Activated B cell treated with CpG ODN at 0.5 μM for 24 hours (primary cell): ENCODE results near the gene GPR31. TPM values are rescaled to one million over a fixed set of nuclear protein-coding genes. Genes with fewer than 3 reads are reported as not detected.
A peak's percentile ranks its signal among the peaks of the same experiment; 100 is the strongest.

Experiments
- ATAC-seq: fragments of 200-7000 bp; cut with Tn5 transposase; one replicate; pipeline ENCODE4 v1.10.0; 2021; ENCODE audit warnings: low read depth, mild to moderate bottlenecking, moderate library complexity
- CTCF ChIA-PET: fragments of 350-600 bp; sonication (Branson Sonifier 250); formaldehyde crosslinking; loops from one replicate; lab custom pipeline; 2021; ENCODE audit warnings: antibody characterized with exemption; lab: Charles Lee
- POLR2A ChIA-PET: fragments of 350-600 bp; sonication (Branson Sonifier 250); formaldehyde crosslinking; loops from one replicate; lab custom pipeline; 2021; ENCODE audit warnings: antibody characterized with exemption; lab: Charles Lee
- DNase-seq: peaks from one replicate; pipeline ENCODE4 v3.0.0; 2022
- H3K27ac Mint-ChIP-seq: one replicate; pipeline ENCODE4 v1.8.0; 2020; ENCODE audit warnings: mixed read lengths
- H3K27me3 Mint-ChIP-seq: one replicate; pipeline ENCODE4 v1.8.0; 2021; ENCODE audit warnings: mixed read lengths
- H3K36me3 Mint-ChIP-seq: one replicate; pipeline ENCODE4 v1.8.0; 2021; ENCODE audit warnings: low read depth, mixed read lengths
- H3K4me1 Mint-ChIP-seq: one replicate; pipeline ENCODE4 v1.8.0; 2021; ENCODE audit warnings: mixed read lengths
- H3K4me3 Mint-ChIP-seq: one replicate; pipeline ENCODE4 v1.8.0; 2020; ENCODE audit warnings: mild to moderate bottlenecking, mixed read lengths
- H3K9me3 Mint-ChIP-seq: one replicate; pipeline ENCODE4 v1.8.0; 2020; ENCODE audit warnings: mixed read lengths
- intact Hi-C: fragments of 100-400 bp; cut with micrococcal nuclease; formaldehyde crosslinking; loops from one replicate; pipeline ENCODE4 v1.15.1; 2024
- total RNA-seq: library from RNA; stranded (reverse); gene quantifications from 2 replicates; pipeline ENCODE4 v1.2.3, GENCODE V29; 2022
- TF ChIP-seq, protein P1 (sequence below): fragments of 200-600 bp; IDR thresholded peaks from one replicate; pipeline ENCODE4 v1.8.0; 2022; ENCODE audit warnings: antibody characterized with exemption, mild to moderate bottlenecking

Gene GPR31
- total RNA-seq, 1 donor from 2014 or later: not detected

DNA sequence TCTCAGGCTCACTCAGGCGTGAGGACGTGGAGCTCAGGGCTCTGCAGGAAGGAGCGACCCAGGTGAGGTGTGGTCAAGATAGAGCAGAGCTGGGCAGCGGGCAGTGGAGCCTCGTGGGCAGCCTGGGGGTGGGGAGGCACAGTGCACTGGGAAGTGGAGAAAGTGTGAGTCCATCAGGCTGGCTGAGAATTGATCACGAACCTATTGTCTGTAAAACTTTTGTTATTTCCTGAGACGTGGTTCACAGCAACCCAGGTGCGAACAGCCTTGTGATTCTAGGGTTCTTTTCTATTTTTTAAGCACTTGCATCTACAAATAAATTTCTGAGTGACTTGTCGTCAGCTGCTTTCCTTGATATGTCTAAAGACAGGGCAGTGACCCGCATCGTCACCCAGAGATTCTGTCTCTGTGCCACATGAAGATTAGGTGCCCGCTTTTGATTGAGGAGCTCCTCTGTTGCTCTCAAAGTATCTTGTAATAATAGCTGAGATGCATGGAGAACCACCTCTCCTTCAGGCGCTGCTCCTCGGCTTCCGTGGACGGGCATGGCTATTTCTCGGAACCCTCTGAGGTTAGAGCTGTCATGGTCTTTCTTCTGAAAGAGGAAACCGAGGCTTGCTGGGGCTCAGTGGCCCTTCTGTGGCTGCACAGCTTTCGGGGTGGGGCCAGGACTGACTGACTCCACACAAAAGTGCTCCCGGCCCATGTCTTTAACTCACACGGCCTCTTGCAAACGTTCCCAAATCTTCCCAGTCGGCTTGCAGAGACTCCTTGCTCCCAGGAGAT is 35.5 kb downstream of the GPR31 start:
- CTCF ChIA-PET: interaction anchor here (1.0 to 12.6 kb wide), 5 partner anchors 8 to 133 kb away, joined by 3 to 105 read pairs (median 6); no protein-coding TSS in a partner anchor
- peaks cover 95% of the 10 kb centered on the region for H3K4me1 Mint-ChIP-seq
- no peaks in the 10 kb centered on the region for H3K27me3 Mint-ChIP-seq
- peaks cover 5% of the 10 kb centered on the region for H3K9me3 Mint-ChIP-seq
- ATAC-seq: peak; percentile 18
- H3K4me3 Mint-ChIP-seq: peak overlapping the region; percentile 91
- intact Hi-C loops: loop anchor here (1.0 to 2.0 kb wide), 3 partner anchors 8 to 27 kb away; no protein-coding TSS in a partner anchor
- H3K27ac Mint-ChIP-seq: peak overlapping the region; percentile 89
- peaks cover 25% of the 10 kb centered on the region for H3K36me3 Mint-ChIP-seq
- TF ChIP-seq, protein P1, sequence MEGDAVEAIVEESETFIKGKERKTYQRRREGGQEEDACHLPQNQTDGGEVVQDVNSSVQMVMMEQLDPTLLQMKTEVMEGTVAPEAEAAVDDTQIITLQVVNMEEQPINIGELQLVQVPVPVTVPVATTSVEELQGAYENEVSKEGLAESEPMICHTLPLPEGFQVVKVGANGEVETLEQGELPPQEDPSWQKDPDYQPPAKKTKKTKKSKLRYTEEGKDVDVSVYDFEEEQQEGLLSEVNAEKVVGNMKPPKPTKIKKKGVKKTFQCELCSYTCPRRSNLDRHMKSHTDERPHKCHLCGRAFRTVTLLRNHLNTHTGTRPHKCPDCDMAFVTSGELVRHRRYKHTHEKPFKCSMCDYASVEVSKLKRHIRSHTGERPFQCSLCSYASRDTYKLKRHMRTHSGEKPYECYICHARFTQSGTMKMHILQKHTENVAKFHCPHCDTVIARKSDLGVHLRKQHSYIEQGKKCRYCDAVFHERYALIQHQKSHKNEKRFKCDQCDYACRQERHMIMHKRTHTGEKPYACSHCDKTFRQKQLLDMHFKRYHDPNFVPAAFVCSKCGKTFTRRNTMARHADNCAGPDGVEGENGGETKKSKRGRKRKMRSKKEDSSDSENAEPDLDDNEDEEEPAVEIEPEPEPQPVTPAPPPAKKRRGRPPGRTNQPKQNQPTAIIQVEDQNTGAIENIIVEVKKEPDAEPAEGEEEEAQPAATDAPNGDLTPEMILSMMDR: no peak
- peak; percentile 36 for DNase-seq
- POLR2A ChIA-PET: interaction anchor here (0.6 to 26.6 kb wide), 17 partner anchors 0 to 171 kb away, joined by 3 to 970 read pairs (median 12); partner anchors contain the start of genes CCR6, CEP43 and RNASET2

DNA sequence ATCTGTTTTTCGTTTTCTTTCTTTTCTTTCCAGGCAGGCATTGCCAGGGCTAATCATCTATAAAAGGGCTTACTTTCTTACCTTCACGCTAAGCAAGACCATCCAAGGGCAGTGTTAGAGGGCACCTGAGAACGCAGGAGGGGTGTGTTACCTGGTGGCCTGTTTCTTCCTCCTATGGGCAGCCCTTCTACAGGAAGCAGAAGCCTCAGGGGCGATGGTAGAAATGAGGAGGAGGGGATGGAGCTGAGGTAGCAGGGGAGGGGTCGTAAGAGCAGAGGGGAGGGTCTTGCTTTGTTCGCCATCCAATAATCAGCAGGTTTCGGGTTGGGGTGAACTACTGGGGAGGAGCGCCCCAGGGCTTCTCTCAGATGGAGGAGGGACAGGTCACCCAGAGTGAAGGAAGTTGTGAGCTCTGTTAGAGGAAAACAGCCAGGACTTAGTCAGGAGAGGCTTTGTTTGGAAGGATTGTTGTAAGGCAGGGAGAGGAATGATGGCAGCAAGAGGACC is 36.4 kb downstream of the GPR31 start:
- TF ChIP-seq, protein P1: no peak
- no peaks in the 10 kb centered on the region for H3K9me3 Mint-ChIP-seq
- CTCF ChIA-PET: interaction anchor here (0.9 to 12.6 kb wide), 5 partner anchors 12 to 494 kb away, joined by 3 to 105 read pairs (median 6); partner anchors contain the start of gene RPS6KA2
- peaks cover 18% of the 10 kb centered on the region for H3K36me3 Mint-ChIP-seq
- H3K27ac Mint-ChIP-seq: peak overlapping the region; percentile 89
- H3K4me3 Mint-ChIP-seq: peak overlapping the region; percentile 91
- DNase-seq (peak; percentile 22), ATAC-seq (no peak)
- H3K27me3 Mint-ChIP-seq: no peaks in the 10 kb centered on the region
- H3K4me1 Mint-ChIP-seq: peaks cover 95% of the 10 kb centered on the region
- POLR2A ChIA-PET: interaction anchor here (0.6 to 26.6 kb wide), 17 partner anchors 1 to 165 kb away, joined by 3 to 970 read pairs (median 14); partner anchors contain the start of genes CCR6, CEP43 and RNASET2
- intact Hi-C loops: no loop called here

DNA sequence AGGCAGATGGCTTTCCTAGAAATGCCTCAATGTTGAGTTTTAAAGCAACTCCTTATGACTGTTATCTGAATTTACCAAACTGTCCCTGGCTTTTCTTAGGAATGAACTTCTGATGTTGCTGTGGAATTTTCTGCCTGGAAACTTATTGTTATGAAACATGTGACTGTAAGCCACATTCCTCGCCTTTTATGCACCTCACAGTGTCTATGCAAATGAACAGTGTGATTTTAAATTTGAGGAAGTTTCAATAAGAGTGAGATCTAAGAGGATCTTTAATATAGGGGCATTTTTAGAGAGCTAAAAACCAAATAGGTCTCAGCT is 37.2 kb downstream of the GPR31 start:
- peak; percentile 22 for ATAC-seq
- no peak for DNase-seq
- Mint-ChIP-seq H3K27me3 (no peaks in the 10 kb centered on the region), H3K27ac (peak overlapping the region; percentile 89), H3K4me3 (peak overlapping the region; percentile 91), H3K9me3 (no peaks in the 10 kb centered on the region), H3K4me1 (peaks cover 95% of the 10 kb centered on the region), H3K36me3 (peaks cover 15% of the 10 kb centered on the region)
- ChIA-PET POLR2A (interaction anchor here (1.5 to 26.6 kb wide), 9 partner anchors 2 to 164 kb away, joined by 3 to 970 read pairs (median 19); partner anchors contain the start of genes CCR6, CEP43 and RNASET2), CTCF (interaction anchor here (1.0 to 12.6 kb wide), 3 partner anchors 13 to 27 kb away, joined by 4 to 105 read pairs (median 44); no protein-coding TSS in a partner anchor)
- intact Hi-C loops: loop anchor here (1.0 kb wide), 1 partner anchor 40 kb away; no protein-coding TSS in a partner anchor
- TF ChIP-seq, protein P1: no peak

DNA sequence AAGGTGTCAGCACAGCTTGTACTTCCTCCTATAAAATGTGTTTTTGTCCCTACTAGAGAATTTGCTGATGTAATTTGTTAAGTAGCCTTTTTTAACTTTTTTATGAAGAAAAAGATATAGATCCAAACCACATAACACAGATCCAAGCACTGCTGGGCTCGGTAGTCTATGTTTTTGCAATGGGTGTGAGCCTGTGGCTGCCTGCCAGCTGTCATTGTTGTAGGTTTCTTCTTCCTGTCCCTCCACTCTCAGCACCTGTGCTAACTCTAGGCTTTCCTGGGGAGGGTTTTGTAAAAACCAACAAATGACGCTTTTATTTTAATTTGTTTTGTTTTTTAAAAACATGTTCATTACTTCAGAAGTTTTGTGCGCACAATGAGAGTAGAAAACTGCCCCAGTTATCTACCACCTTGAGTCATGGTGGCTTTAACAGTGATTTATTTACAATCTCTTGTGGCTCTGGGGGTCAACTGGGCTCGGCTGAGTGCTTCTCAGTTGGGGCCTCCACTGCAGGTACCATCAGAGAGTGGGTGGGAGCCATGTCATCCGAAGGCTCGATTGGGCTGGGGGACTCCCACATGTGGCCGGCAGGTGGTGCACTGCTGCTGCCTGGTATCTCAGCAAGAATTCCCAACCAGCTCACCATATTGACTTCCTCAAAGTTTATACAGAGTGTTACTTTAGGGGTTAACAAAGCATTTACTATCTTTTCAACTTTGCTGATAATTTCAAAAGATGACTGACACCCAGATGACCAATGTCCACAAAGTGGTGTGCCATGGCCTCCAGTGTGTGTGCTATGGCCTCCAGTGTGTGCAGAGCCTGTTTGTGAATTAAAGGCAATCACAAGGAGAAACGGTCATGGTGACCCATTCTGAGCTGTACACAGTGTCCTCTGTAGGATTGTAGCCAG is 37.9 kb downstream of the GPR31 start:
- peak; percentile 1 for ATAC-seq
- DNase-seq: peak; percentile 19
- peak overlapping the region; percentile 91 for H3K4me3 Mint-ChIP-seq
- H3K27me3 Mint-ChIP-seq: no peaks in the 10 kb centered on the region
- no peaks in the 10 kb centered on the region for H3K9me3 Mint-ChIP-seq
- peak overlapping the region; percentile 89 for H3K27ac Mint-ChIP-seq
- intact Hi-C loops: loop anchor here (1.0 kb wide), 1 partner anchor 40 kb away; no protein-coding TSS in a partner anchor
- CTCF ChIA-PET: interaction anchor here (0.7 to 12.6 kb wide), 7 partner anchors 13 to 29 kb away, joined by 3 to 105 read pairs (median 4); no protein-coding TSS in a partner anchor
- H3K4me1 Mint-ChIP-seq: peaks cover 95% of the 10 kb centered on the region
- TF ChIP-seq, protein P1: no peak
- POLR2A ChIA-PET: interaction anchor here (1.5 to 26.6 kb wide), 9 partner anchors 2 to 164 kb away, joined by 3 to 970 read pairs (median 19); partner anchors contain the start of genes CCR6, CEP43 and RNASET2
- H3K36me3 Mint-ChIP-seq: peaks cover 11% of the 10 kb centered on the region
